SK-N-SH (cell line): Measurements from ENCODE around the gene SLIT1.

Source experiments
- POLR2AphosphoS5 ChIP-seq: IDR thresholded peaks from 2 replicates; pipeline ENCODE4 v1.6.1; 2012; ENCODE audit warnings: low read depth, low read length
- TF ChIP-seq, protein P1 (sequence below): fragments of 200-600 bp; sonication (generic); IDR thresholded peaks from 2 replicates; pipeline ENCODE4 v1.6.1; 2017; ENCODE audit warnings: antibody characterized with exemption, mild to moderate bottlenecking, moderate library complexity

DNA sequence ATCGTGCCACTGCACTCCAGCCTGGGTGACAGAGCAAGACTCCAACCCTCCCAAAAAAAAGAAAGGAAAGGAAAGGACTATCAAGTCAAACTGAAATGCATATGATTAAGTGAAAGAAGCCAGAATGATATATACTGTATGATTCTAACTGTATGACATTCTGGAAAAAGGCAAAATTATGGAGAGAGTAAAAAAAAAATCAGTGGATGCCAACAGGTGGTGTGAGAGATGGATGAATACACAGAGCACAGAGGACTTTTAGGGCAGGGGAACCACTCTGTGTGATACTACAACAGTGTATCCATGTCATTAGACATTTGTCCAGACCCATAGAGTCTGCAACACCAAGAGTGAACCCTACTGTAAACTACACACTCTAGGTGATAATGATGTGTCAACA is 99.2 kb downstream of the SLIT1 start:
- TF ChIP-seq, protein P1, sequence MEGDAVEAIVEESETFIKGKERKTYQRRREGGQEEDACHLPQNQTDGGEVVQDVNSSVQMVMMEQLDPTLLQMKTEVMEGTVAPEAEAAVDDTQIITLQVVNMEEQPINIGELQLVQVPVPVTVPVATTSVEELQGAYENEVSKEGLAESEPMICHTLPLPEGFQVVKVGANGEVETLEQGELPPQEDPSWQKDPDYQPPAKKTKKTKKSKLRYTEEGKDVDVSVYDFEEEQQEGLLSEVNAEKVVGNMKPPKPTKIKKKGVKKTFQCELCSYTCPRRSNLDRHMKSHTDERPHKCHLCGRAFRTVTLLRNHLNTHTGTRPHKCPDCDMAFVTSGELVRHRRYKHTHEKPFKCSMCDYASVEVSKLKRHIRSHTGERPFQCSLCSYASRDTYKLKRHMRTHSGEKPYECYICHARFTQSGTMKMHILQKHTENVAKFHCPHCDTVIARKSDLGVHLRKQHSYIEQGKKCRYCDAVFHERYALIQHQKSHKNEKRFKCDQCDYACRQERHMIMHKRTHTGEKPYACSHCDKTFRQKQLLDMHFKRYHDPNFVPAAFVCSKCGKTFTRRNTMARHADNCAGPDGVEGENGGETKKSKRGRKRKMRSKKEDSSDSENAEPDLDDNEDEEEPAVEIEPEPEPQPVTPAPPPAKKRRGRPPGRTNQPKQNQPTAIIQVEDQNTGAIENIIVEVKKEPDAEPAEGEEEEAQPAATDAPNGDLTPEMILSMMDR = no peak
- no peak for TF ChIP-seq POLR2AphosphoS5
